Activated CD8-positive, alpha-beta memory T cell treated with anti-CD3 and anti-CD28 coated beads for 1 hour (primary cell): ENCODE measurements around the gene NEK6.

Source experiments
- DNase-seq, 2 donors: peaks; one replicate each; pipeline ENCODE4 v3.0.0-alpha.2; 2020; ENCODE audit warnings: low read depth in 1 of 2; ENCODE audit errors: extremely low read depth in 1 of 2

The NEK6 gene

DNA sequence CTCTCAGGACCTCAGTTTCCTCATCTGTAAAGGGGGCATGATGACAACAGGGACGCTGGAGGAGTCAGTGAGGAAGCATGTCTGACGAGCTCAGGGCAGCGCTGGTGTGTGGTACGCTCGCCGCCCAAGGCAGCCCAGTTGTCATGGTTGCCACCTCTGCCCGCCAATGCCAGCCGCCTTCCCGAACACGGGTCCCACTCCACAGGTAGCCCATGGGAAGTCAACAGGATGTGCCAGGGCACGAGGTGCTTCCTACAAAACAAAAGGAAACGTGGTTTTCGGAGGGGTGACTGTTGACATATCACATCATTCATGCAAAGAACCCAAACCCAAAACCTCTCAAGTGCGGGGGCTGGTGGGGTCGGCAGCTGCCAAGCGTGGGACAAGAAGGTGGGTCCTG lies 58.1 kb downstream of the NEK6 start:
- no peak for DNase-seq

DNA sequence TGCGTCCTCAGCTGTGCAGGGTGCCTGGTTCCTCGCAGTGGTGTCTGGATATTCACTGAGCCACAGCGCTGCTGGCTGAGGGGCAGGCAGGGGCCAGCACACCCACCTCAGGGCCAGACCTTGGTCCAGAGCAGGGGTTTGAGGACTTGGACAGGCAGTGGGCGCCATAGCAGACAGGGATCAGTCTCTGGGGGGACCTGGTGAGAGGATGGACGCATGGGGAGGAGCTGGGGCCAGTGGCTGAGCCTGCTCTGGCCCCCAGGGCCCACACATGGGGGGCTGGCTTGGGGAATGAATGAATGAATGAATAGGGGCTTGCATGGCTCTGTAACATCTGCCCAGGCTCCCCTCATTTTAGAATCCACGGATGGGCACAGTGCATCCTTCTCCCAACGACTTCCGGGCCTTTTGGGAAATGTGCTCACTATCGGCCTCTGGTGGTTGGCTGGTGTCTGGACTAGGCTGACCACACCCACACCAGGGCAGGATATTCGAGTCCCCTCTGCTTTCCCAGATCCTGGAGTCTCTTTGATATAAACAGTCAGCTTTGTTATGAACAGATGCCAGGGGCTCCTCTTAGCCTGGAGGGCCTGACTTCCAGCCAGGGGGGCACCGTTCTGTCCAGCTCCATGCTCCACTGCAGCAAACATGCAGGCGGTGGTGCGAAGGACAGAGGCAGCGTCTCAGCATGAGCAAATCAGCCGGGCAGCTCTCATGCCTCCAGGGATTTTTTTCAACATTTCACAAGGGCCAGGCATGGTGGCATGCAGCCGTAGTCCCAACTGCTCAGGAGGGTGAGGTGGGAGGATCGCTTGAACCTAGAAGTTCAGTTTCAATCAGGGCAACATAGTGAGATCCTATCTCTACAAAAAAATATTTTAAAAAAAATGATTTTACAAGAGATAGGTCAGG lies 62.6 kb downstream of the NEK6 start:
- DNase-seq: no peak

DNA sequence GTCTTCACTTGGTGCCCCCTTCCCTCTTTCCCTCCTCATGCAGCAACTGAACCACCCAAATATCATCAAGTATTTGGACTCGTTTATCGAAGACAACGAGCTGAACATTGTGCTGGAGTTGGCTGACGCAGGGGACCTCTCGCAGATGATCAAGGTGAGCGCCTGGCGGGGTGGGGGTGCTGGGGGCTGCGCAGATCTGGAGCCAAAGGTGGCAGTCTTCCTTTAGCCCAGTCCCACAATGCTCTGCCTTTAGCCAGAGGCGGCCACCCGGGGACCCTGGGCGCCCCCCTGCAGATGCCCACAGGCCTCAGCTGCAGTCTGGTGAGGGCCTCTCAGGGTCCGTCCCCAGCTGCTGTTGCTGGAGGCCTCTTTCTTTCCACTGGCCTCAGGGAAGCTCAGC lies 63.7 kb downstream of the NEK6 start:
- no peak for DNase-seq

DNA sequence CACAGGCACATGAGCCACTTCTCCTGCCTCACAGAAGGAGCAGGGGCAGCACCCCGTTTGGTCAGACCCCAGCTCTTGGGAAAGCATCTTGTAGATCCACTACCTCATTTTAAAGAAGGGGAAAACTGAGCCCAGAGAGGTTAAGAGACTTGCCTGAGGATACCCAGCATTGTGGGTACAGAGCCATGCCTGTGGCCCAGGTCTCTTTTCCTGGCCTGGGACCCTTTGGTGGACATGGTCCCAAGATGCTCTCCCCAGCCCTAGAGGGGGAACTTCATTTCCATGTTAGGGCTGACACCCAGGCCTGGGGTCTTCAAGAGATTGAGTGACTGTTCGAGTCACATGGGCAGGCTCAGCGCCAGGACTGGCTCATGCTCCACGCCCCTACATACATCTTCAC lies 64.2 kb downstream of the NEK6 start:
- no peak for DNase-seq

DNA sequence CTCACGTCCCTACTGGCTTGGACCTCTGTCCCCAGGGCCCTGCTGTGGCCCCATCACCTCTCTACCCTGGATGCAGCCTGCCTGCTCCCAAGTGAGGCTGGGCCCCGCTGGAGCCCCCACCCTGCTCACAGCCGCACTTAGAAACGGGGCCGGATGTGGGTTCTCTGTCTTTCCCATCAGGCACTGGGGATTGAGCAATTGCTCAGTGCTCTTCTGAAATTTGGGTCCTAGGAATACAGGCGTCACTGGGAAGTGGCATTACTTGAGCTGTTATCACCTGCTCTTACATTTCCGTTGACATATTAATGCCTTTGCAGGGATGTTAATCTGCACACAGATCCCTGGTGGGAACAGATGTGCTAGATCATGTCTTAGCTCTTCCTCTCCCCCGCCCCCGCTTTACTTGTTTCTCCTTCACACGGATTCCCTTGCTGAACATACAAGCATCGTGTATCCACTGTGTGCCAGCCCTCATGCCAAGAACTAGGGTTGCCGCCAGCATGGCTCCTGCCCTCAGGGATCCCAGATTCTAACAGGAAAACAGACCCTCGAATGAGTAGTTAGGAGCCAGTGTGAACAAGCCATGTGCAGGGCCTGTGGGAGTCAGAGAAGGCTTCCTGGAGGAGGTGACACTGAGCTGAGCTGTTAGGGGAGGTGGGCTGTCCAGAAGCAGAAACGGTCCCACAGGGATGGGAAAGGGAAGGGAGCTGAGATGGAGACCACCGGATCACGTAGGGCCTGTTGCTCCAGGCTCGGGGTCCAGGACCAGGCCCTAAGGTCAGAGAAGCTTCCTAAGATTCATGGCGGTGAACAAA lies 65.1 kb downstream of the NEK6 start:
- no peak for DNase-seq

DNA sequence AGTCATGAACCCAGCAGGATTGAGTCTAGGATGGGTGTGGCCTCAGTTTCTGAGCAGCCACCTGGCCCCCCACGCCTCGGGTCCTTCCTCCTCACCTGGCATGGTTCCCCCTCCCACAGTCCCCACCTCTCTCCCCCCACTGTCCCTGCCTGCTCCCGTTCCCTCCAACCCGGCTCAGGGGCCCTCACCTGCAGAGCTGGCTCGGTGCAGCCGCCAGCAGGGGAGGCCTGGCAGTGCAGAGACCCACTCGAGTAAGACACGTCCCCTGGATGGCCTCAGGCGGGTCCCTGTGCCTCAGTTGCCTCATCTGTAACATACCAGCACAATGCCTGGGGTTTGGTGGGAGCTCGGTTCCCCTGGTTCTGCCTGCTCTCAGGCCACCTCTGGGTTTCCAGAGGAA lies 66.2 kb downstream of the NEK6 start:
- DNase-seq: no peak

DNA sequence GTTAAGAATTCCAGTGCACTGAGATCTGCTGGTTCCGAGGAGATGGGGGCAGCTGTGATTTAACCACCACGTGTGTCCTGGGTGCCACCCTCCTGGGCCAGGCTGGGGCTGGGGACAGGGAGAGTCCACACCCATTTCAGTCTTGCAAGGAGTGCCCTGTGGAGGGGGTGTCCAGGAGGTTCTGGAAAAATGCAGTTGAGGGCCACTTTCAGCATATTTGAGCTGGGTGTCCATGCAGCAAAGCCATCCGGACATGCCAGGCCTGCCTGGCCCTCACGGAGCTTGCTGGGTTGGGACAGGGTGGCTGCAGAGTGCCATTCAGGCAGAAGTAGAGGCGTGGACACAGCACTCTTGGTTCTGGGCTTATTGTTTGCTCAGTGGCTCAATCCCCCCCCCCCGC lies 68.1 kb downstream of the NEK6 start:
- DNase-seq: no peak

DNA sequence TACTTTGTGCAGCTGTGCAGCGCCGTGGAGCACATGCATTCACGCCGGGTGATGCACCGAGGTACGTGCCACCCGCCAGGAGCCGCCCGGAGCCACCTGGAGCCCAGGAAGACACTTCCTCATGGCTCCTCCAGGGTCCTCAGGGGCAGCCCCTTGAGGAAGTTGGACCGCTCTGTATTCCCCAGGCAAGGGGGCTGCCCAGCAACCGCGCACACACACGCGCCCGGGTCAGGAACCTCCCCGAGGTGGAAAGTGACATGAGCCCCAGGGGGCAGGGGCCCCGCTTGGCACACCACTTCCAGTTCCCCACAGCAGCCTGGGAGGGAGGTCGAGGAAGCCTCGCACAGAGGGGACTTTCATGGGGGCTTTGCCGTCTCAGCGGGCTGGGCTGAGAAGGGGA lies 68.6 kb downstream of the NEK6 start:
- no peak for DNase-seq

DNA sequence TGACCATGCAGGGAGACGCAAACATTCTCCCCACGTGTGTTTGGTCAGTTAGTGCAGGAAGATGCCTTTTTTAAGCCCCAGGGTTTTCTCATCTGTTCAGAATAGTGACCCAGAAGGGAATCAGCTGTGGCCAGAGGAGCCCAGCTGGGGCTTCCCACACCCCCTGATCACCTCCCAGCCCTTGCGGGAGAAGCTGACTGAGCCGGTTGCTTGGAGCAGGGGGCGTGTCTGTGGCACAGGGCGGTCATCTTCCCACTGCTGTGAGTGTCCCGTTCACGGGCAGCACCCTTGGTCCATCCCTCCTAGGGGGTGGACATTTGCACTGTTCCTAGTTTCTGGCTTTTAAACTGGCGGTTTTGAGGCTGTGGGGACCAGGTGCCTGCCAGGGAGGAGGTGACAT lies 69.7 kb downstream of the NEK6 start:
- DNase-seq: no peak

DNA sequence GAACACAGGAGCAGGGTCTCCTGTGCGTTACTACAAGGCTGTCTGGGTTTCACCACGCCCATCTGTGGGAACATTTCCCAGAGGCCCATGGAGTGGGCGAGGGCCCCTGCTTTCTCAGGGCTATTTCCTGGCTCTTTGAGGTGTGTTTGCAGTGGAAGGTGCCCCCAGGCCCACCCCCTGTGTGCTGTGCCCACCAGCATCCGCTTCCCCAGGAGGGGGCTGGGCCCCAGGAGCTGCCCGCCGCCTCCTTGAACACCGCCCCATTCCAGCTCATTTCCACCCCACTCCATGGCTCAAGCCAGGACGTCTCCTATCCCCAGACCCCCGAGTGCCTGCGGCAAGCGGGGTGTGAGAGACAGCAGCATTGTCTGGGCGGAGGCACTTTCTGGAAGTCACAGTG lies 70.5 kb downstream of the NEK6 start:
- DNase-seq: no peak

GRCh38 chr9:124329206-124329792 lies 71.5 kb downstream of the NEK6 start:
- DNase-seq: no peak

- DNase-seq: no peak
Observed at GRCh38 chr9:124330011-124330697, 72.4 kb downstream of the NEK6 start.

DNA sequence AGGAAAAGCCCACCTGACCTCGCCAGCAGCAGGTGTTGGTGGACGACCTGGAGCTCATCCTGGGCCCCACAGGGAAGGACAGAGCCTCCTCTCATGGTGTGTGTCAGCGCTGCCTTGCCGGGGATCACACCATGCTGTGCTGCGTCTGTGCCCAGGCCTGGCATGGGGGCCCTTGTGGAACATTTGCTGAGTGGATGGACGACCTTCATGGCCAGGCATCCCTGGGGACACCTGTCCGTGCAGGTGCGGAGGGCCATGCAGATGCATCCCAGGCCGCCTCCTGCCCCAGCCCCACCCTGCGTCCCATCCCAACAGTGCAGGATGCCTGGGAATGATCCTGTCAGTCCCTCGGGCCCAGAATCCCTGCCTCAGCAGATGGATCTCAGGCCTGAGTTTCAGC lies 73.8 kb downstream of the NEK6 start:
- DNase-seq: no peak

GRCh38 chr9:124332361-124333202 lies 74.8 kb downstream of the NEK6 start:
- no peak for DNase-seq

DNA sequence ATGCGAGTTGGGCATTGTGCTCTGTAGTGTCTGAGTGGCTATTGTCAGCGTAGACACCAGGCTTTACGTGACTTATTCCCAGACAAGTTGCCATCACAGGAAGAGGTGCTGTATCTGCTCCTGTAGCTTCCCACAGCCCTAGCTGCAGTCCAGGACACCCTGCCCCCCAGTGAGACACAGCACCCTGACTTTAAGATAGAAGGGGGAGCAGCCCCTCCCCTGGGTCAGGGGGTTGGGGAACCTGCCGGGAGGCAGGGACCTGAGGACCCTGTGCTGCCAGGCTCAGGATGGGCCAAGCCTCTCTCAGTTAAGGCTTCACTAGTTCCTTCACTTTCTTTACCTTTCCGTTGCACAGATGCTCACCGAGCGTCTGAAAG lies 75.4 kb downstream of the NEK6 start:
- DNase-seq: no peak

- DNase-seq: no peak
Observed at GRCh38 chr9:124334568-124335319, 77.0 kb downstream of the NEK6 start.

- DNase-seq: no peak
Observed at GRCh38 chr9:124335320-124335707, 77.6 kb downstream of the NEK6 start.

DNA sequence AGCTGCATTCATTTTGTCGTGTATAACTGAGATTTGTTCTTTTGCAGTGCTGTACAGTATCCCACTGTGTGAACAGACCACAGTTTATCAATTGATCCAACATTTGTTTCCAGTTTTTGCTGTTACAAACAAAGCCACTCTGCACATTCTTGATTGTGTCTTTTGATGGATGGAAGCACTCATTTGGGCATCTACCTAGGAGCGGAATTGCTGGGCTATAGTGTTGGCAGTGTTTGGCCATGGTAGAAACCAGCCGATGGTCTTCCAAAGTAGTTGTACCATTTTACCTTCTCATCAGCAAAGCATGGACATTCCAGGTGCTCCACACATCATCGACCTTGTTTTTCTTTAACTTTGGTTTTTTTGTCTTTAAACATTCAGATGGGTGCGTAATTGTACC lies 79.8 kb downstream of the NEK6 start:
- DNase-seq: no peak

DNA sequence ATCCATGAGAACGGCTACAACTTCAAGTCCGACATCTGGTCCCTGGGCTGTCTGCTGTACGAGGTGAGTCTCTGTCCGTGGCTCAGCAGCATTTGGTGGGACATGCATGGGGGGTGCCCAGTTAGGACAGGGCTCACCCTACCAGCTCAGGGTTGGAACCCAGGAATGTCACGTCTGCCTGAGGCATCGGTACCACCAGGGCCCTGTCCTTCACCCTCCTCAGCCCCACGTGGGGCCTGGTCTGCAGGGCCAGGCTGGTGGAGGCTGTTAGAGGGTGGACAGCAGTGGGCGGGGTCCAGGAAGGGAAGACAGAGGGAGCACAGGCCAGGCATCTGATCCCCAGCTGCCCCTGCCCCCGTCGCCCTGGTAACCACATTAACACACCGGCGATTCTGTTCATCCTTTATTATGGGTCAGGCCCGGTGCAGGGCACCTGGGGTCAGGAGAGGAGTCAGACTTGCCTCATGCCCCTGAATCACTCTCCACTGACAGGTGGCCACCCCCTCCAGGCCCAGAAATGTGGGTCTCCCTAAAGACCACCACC lies 81.9 kb downstream of the NEK6 start:
- no peak for DNase-seq
